RWPE1 (cell line): ENCODE data around the gene SPATA13.

ENCODE experiments used
- CTCF ChIA-PET: fragments of 350-600 bp; sonication (Branson Sonifier 250); formaldehyde crosslinking; extraction: SDS; loops from one replicate; lab custom pipeline; 2021; lab: Yijun Ruan, JAX
- POLR2A ChIA-PET: fragments of 400-600 bp; formaldehyde crosslinking; extraction: SDS; loops from one replicate; lab custom pipeline; 2020; ENCODE audit warnings: antibody characterized with exemption; ENCODE audit not compliant: low non-redundant PET; lab: Yijun Ruan, JAX
- DNase-seq: peaks from one replicate; pipeline ENCODE4 v3.0.0; 2012; ENCODE audit warnings: low spot score
- H3K27ac ChIP-seq: fragments of 450-650 bp; 2 replicates; pipeline ENCODE4 v1.5.1; 2017
- TF ChIP-seq, protein P1 (sequence below): fragments of 450-650 bp; conservative IDR thresholded peaks from 2 replicates; pipeline ENCODE4 v1.5.1; 2017; ENCODE audit warnings: low read depth, mild to moderate bottlenecking

Gene SPATA13

GRCh38 chr13:24146961-24147569 is 13.5 kb upstream of the SPATA13 start:
- TF ChIP-seq, protein P1, sequence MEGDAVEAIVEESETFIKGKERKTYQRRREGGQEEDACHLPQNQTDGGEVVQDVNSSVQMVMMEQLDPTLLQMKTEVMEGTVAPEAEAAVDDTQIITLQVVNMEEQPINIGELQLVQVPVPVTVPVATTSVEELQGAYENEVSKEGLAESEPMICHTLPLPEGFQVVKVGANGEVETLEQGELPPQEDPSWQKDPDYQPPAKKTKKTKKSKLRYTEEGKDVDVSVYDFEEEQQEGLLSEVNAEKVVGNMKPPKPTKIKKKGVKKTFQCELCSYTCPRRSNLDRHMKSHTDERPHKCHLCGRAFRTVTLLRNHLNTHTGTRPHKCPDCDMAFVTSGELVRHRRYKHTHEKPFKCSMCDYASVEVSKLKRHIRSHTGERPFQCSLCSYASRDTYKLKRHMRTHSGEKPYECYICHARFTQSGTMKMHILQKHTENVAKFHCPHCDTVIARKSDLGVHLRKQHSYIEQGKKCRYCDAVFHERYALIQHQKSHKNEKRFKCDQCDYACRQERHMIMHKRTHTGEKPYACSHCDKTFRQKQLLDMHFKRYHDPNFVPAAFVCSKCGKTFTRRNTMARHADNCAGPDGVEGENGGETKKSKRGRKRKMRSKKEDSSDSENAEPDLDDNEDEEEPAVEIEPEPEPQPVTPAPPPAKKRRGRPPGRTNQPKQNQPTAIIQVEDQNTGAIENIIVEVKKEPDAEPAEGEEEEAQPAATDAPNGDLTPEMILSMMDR, result no peak
- no peak overlapping the region for H3K27ac ChIP-seq
- no peak for DNase-seq
- POLR2A ChIA-PET, result no interaction called here
- CTCF ChIA-PET, result no interaction called here

GRCh38 chr13:24147570-24147963 is 13.0 kb upstream of the SPATA13 start:
- TF ChIP-seq, protein P1, result no peak
- H3K27ac ChIP-seq, result no peak overlapping the region
- ChIA-PET POLR2A (no interaction called here), CTCF (no interaction called here)
- DNase-seq, result no peak

DNA sequence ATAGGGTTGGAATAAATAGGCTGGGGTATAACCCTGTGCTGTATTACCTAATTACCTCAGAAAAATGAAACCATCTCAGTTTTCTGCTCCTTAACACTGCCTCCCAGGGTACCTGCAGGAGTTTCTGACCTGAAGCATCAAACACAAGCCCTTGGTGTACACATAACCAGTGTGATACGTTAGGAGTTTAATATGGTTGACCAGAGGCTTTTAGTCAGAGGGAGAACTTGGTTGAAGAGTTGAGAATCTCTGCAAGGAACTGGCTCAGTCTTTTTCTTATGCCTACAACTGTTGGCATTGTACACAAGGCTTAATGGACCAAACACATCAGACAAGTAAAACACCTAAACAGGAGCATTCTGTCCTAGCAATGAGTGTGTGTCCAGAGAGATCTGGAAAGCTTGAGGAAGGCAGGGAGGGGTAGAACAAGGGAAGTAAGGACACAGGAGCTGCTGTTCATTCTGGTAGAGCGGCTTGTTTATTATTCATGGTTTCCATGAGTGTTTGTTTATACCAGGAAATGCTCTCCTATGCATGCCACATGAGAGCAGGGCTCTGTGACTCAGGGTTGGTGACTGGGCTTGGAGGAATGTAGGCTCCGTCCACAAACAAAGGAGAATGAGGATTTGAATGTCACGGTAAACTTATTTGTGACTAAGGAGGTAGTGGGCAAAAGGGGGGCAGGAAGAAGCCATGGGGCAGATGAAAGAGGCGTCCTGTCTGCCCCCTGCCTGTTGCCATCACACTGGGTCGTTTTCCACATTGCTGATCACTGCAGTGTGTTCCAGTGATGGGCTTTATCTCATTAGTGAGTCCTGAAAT is 11.9 kb upstream of the SPATA13 start:
- ChIA-PET CTCF (no interaction called here), POLR2A (no interaction called here)
- H3K27ac ChIP-seq, result no peak overlapping the region
- DNase-seq, result peak; percentile 91
- TF ChIP-seq, protein P1, result no peak

DNA sequence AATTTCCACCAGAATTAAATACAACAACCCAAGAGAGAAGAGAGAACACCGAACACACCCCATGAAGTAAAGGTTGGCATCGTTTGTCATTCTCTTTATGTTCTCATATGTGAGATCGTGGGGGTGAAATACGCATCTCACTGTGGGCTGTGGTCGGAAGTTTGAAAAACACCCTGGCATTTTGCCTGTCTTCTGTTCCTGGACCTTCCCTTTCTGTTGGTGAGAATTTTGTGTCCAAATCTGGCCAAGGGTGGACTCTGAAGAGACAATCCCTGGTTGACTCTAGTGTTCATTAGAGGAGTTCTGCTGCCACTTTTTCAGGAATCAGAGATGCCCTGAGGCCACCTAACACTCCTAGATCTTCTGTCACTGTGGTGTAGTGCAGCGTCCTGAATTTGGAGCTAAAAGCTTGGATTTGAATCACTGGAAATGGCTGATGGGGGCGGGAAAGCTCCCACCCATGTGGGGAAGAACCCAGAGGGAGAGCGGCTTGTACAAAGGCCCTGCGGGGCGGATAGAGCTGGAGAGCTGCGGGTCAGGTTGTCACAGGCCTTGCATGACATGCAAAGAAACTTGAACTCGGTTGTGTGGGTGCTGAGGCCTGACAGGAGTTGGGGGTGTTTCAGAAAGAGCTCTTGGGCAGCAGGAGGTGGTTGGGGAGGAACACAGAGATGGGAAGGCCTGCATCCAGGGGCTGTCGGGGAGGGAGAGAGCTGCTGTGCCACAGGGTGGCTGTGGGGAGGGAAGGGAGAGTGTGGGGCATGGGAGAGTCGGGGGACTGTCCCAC is 11.1 kb upstream of the SPATA13 start:
- TF ChIP-seq, protein P1, result no peak
- H3K27ac ChIP-seq, result no peak overlapping the region
- ChIA-PET POLR2A (no interaction called here), CTCF (interaction anchor here (0.6 kb wide), 1 partner anchor 1596 kb away, joined by 4 read pairs; no protein-coding TSS in a partner anchor)
- DNase-seq, result no peak

DNA sequence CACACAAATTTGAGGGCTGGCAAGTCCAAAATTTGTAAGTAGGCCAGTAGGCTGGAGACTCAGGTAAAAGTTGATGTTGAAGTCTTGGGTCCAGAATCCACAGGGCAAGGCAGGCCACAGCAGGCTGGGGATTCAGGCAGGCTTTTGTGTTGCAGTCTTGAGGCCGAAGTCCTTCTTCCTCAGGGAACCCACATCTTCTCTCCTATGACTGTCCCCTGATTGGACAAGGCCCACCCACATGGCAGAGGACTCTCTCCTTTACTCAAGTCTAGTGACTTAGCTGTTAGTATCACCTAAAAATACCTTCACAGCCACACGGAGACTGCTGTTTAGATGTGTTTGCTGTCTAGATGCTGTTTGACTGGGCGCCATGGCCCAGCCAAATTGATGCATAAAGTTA is 9.9 kb upstream of the SPATA13 start:
- no peak for DNase-seq
- H3K27ac ChIP-seq, result no peak overlapping the region
- TF ChIP-seq, protein P1, result no peak
- ChIA-PET POLR2A (no interaction called here), CTCF (interaction anchor here (0.5 kb wide), 1 partner anchor 14 kb away, joined by 3 read pairs; no protein-coding TSS in a partner anchor)

- CTCF ChIA-PET, result interaction anchor here (0.5 kb wide), 1 partner anchor 66 kb away, joined by 3 read pairs; no protein-coding TSS in a partner anchor
- POLR2A ChIA-PET, result no interaction called here
- H3K27ac ChIP-seq, result no peak overlapping the region
- TF ChIP-seq, protein P1, result no peak
- DNase-seq, result no peak
These were observed 8.7 kb upstream of the SPATA13 start for GRCh38 chr13:24151864-24152263.
